ENCODE data around the gene NECAB2.

DNA sequence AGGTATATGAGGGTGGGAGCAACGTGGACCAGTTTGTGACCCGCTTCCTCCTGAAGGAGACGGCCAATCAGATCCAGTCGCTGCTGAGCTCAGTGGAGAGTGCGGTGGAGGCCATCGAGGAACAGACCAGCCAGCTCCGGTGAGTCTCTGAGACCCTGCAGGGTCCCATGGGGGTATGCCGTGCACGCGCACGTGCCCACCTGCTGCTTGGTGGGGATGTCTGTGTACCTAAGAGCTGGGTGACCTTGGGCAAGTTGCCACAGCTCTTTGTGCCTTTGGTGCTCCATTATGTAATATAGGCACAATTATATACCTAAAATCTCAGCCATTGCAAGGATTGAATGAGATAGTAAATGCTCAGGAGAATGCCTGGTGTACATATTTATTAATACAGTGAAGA lies 22.4 kb downstream of the NECAB2 start:
- TF ChIP-seq, protein P1, sequence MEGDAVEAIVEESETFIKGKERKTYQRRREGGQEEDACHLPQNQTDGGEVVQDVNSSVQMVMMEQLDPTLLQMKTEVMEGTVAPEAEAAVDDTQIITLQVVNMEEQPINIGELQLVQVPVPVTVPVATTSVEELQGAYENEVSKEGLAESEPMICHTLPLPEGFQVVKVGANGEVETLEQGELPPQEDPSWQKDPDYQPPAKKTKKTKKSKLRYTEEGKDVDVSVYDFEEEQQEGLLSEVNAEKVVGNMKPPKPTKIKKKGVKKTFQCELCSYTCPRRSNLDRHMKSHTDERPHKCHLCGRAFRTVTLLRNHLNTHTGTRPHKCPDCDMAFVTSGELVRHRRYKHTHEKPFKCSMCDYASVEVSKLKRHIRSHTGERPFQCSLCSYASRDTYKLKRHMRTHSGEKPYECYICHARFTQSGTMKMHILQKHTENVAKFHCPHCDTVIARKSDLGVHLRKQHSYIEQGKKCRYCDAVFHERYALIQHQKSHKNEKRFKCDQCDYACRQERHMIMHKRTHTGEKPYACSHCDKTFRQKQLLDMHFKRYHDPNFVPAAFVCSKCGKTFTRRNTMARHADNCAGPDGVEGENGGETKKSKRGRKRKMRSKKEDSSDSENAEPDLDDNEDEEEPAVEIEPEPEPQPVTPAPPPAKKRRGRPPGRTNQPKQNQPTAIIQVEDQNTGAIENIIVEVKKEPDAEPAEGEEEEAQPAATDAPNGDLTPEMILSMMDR (optimal IDR thresholded peaks at IDR 0.05 in 1 of 3, IDR thresholded peaks at IDR 0.05 in 1 of 3, conservative IDR thresholded peaks at IDR 0.05 in 1 of 3; ENCODE audit: extremely low read depth in 1 of 3, insufficient read depth in 2 of 3, low read length in 3 of 3) = no peak
- TF ChIP-seq EZH2 (IDR thresholded peaks at IDR 0.05; ENCODE audit: low read length) = no peak

All from keratinocyte (primary cell).